ENCODE measurements around the gene TAF5L. TPM values are rescaled to one million over a fixed set of nuclear protein-coding genes. Genes with fewer than 3 reads are reported as not detected.

Gene TAF5L
- total and polyA plus RNA-seq, 2 of the 4 experiments (the other 2 are of a cell fraction), result 17.9 to 18.6 TPM

GRCh38 chr1:229599218-229599954 lies 26.5 kb downstream of the TAF5L start:
- Histone ChIP-seq H3K36me3 (ENCODE audit: control insufficient read depth, insufficient read depth, low read length) (peaks cover 21% of the 10 kb centered on the region), H3K27me3 (ENCODE audit: control insufficient read depth, insufficient read depth, low read length) (no peaks in the 10 kb centered on the region), H3K79me1 (ENCODE audit: low read depth in 1 of 2, low read length in 2 of 2) (peaks cover 27 to 44% of the 10 kb centered on the region in 2 experiments; a peak in 3 of 4 replicates), H3K18ac (ENCODE audit: low read depth, low read length) (no peak overlapping the region), H3K4ac (ENCODE audit: low read depth, low read length) (no peak overlapping the region), H2AK9ac (replicated peaks; ENCODE audit: low read depth, low read length, poor library complexity) (no peak overlapping the region), H2AFZ (replicated peaks; ENCODE audit: low read length, poor library complexity) (no peak overlapping the region), H2BK15ac (ENCODE audit: low read depth, low read length) (no peak overlapping the region), H4K5ac (ENCODE audit: low read depth, low read length) (no peak overlapping the region), H3K27ac (ENCODE audit: insufficient read depth, low read length) (no peak overlapping the region), H3K9me1 (ENCODE audit: insufficient read depth, low read length) (peaks cover 7% of the 10 kb centered on the region), H2AK5ac (ENCODE audit: low read depth, low read length) (no peak overlapping the region), H3K9ac (ENCODE audit: low read depth, low read length) (no peak overlapping the region), H4K8ac (ENCODE audit: low read depth in 2 of 2, low read length in 2 of 2) (no peak overlapping the region), H4K20me1 (ENCODE audit: insufficient read depth, low read length) (peaks cover 11% of the 10 kb centered on the region), H3K9me3 (ENCODE audit: control insufficient read depth, insufficient read depth, low read length) (no peaks in the 10 kb centered on the region), H3K23ac (ENCODE audit: low read depth, low read length) (no peak overlapping the region), H3K56ac (ENCODE audit: extremely low read depth, insufficient read depth, low read length) (no peak overlapping the region), H4K91ac (ENCODE audit: insufficient read depth, low read depth, low read length) (no peak overlapping the region), H3K4me3 (ENCODE audit: insufficient read depth, low read depth, low read length) (no peak overlapping the region), H3K4me2 (ENCODE audit: low read depth, low read length) (no peak overlapping the region), H3K14ac (replicated peaks; ENCODE audit: low read depth, low read length) (no peak overlapping the region), H2BK20ac (ENCODE audit: low read depth, low read length) (no peak overlapping the region), H2BK120ac (ENCODE audit: low read depth, low read length) (no peak overlapping the region), H3K4me1 (ENCODE audit: control insufficient read depth, insufficient read depth, low read length) (peaks cover 10% of the 10 kb centered on the region), H2BK5ac (ENCODE audit: low read depth, low read length, poor library complexity, severe bottlenecking) (no peak overlapping the region)
- CTCF ChIA-PET, result interaction anchor here (1.4 kb wide), 1 partner anchor 38 kb away, joined by 4 read pairs; no protein-coding TSS in a partner anchor
- ATAC-seq (ENCODE audit: low read depth) (no peak), DNase-seq (no peak)
- TF ChIP-seq RFX5 (IDR thresholded peaks at IDR 0.05; ENCODE audit: low read depth, low read length) (no peak), CEBPB (IDR thresholded peaks at IDR 0.05; ENCODE audit: low read depth, low read length) (peak; percentile 27; the same call in 1 of the 2 replicates)
- dilution Hi-C loops (cut with HindIII; ENCODE audit: low sequenced_read_pairs, unreplicated experiment) (no loop called here), in situ Hi-C loops (cut with MboI; ENCODE audit: low sequenced_read_pairs) (no loop called here), intact Hi-C loops (cut with micrococcal nuclease) (no loop called here)
- BruUV-seq (replicated peaks), result no TSS peak
- WGBS, 2 experiments (ENCODE audit: extremely low coverage in 2 of 2, insufficient read length in 1 of 2), result no CpG with 5 or more reads among the region's 3 CpGs
- POLR2A ChIA-PET (ENCODE audit: unreplicated experiment), result no interaction called here
